NCI-H1105 treated with DMSO at 0.1 percent for 48 hours (cell line): Measurements from ENCODE around the gene NATD1.

ENCODE experiments used
- DNase-seq: peaks from one replicate; lab custom pipeline; 2025; lab: John Stamatoyannopoulos, UW

NATD1 gene

DNA sequence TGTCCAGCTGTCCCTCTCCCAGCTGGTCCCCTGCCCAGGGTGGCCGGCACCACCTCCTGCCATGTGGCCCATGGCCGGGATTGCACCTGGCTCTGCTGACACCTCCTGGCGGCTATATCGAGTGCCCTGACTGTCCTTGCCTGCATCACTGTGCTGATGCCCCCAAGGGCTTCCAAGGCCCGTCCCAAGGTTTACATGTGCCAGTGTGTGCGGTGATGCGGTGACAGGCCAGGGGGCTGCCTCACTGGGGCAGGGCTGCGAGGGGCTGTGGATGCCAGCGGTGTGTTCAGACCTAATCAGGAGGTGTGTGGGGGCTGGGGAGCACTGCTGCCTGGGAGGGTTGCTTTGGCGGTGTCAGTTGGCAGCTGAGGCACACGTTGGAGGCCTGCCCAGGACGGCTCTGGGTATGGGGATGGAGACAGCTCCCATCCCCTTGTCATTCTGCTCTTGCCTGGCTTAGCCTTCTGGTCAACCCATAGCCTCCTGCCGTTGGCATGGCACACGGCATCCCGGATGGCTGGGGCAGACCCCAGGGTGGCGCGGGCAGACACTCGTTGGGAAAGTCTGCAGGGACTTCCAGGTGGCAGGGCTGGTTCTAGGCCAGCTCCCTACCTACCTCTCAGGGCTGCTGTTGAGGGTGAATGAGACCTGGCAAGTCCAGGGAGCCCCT is 36.8 kb upstream of the NATD1 start:
- DNase-seq: no peak

DNA sequence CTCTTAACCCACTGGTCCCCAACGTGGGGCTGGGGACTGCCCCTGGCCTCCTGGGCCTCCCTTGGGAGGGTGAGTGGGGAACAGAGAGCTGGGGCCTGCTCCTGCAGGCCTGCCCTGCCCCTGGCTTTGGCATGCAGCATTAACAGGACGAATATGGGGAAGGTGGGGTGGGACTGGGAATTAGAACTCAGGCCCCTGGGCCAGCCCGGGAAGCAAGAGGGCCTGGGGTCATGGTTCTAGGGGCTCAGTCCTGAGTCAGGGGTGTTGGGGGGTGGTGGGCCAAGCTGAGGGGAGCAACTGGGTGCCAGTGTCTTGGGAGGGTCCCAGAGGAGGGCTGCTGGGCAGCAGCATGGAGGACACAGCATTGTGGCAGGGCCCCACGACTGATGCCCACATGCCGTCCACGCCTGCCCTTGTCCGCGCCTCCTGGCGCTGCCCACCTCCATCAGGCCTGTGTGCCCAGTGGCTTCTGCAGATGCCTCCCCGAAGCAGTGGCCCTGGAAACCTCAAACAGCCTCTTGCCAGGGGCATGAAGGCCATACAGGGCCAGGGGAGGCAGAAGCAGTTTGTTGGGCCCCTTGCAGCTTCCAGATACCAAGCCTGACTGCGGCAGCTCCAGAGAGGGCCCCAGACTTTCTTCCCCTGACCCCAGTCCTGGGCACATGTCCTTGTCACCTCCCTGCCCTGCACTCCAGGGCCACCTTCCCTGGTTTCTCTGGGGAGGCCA is 36.1 kb upstream of the NATD1 start:
- no peak for DNase-seq

DNA sequence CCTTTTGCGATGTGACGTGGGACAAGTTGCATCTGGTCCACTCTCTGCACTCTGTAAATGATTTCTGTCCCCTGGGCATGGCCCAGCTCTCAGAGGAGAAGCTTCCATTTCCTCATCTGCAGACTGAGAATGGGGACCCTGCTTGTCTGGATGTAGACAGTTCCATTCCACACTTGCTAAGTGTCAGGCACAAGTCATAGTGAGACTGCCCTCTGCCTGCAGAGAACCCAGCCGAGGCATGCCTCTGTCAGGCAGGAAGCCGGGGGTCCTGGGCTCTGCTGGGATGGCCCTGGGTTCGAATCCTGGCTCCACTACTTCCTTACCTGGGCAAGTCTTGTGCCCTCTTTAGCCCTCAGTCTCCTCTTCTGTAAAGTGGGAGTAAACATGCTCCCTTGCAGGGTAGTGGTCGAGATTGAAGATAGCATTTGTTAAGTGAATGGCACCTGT is 35.4 kb upstream of the NATD1 start:
- DNase-seq: no peak

DNA sequence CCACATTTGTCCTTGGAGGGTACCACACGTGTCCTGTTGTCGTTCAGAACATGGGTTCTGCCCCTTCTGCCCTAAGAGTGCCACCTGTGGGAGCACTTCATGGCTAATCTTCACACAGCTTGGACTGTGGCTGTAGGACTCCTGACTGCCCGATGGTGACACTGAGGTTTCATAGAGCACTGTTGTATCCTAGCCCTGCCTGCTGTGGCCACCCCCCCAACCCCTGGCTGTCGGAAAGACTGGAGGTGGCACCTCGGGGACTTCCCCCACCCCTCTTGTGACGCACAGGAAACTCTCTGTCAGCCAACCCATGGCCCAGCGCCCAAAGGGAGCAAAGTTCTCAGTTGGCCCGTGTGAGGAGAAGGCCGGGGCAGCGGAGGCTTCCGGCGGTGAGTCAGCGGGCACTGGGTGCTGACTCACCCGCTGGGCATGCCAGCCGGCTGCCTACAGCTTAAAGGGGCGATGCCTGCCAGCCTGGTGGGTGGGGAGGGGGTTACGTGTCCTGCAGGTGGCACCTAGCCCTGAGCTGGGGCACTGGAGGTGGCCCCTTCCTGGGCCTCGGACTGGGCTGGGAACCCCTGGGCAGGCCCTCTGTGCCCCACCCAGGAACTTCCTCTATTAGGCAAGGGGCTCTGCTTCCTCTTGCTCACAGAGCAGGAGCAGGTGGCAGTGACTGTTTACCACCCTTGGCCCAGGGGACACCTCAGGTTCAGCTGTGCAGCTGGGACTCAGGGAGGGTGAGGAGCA is 34.7 kb upstream of the NATD1 start:
- DNase-seq: no peak

DNA sequence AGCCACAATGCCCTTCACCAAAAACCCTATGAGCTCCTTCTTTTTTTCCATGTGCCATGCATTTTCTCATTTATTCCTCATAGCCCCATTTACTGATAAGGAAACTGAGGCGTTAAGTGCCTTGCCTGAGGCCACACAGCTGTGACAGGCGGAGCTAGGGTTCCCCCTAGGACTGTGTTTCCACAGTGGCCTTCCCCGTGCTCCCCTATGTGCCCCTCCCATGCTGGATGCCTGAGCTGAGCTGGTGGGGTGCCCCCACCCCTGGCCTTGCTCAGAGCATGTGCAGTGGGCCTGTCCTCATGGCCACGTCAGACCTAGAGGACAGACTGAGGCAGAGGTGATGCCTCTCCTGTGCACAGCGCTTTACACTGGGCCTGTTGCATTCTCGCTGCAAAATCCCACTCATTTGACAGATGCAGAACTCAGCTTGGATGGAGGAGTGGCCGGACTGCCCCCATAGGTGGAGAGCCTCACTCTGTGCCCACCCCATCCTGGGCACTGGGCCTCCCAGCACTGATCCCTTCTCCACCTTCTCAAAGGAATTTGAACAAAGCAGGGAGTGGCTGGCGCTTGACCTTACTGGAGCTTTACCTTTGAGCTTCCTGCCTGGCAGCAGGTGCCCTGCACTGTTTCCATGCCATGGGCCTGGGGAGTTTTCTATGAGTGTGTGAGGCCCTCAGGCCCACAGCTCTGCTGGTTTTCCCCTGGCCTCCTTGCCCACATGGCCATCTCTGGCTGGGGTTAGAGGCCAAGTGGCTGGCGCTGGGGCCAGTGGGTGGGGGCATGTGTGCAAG is 33.9 kb upstream of the NATD1 start:
- DNase-seq: no peak

DNA sequence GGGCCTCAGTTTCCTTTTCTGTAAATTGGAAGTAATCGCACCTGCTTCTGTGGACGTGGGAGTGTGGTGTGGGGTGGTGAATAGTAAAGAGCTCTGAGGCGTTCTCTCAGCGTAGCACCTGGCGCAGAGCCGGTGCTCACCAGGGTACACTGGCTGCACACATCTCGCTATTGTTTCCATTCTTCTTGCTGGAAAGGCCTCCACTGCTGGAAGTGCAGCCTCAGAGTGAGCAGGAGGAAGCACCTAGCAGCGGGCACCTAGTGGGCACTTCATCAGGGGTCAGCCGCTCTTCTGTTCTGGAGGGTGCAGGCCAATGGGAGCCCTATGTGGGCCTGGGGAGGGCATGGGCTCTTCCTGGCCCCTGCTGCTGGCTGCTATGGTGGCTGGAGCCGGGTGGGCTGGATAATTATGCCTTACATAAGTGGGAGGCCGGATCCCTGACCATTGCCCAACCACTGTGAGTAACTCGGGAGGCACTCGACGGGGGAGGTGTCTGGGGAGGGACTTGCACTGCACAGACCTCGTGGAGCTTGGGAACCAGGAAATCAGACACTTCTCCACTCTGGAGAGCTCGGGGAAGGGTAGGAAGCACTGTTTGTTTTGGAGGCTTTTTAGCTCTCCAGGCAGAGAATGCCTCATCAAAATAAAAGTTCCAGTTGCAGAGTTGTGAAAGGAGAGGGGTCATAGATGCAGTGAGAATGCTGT is 33.0 kb upstream of the NATD1 start:
- peak; percentile 78 for DNase-seq

DNA sequence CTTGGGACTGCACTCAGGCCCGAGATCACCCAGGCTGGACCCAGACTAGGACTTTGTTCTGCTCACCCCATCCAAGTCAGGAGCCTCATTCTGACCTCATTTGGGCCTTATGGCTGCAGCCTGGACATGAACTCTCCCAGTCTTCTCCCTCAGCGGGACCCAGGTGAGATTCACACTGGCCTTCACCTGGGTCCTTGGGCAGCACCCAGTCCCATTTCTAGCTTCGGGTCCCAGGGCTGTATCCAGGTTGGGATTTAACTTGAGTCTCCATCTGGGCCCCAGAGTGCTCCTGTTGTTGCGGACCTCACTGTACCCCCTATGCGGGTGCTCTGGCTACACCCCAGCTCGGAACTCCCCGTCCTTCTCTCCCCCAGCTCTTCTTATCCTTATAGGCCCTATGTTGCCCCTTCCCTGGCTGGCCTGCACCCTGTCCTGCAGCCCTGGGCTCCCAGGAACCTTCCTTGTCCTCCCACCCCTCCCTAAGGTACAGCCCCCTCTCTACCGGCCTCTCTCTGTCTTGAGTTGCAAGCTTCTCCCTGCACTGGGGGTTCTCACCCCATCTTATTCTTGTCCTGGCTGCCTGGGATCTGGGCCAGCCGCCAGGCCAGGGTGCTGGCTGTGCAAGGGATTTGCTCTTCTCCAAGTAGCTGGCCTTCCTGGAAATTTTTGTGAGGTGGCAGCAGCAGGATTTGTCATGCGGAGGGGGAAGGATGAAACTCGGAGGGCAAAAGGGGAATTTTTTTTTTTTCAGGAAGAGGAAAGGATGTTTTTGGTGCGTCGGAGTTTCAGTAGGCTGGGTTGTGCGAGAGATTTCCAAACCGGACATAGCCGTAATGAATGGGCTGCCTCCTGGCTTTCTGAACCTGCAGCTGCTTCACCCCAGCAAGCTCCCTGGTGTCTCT is 32.2 kb upstream of the NATD1 start:
- DNase-seq: peak; percentile 26

DNA sequence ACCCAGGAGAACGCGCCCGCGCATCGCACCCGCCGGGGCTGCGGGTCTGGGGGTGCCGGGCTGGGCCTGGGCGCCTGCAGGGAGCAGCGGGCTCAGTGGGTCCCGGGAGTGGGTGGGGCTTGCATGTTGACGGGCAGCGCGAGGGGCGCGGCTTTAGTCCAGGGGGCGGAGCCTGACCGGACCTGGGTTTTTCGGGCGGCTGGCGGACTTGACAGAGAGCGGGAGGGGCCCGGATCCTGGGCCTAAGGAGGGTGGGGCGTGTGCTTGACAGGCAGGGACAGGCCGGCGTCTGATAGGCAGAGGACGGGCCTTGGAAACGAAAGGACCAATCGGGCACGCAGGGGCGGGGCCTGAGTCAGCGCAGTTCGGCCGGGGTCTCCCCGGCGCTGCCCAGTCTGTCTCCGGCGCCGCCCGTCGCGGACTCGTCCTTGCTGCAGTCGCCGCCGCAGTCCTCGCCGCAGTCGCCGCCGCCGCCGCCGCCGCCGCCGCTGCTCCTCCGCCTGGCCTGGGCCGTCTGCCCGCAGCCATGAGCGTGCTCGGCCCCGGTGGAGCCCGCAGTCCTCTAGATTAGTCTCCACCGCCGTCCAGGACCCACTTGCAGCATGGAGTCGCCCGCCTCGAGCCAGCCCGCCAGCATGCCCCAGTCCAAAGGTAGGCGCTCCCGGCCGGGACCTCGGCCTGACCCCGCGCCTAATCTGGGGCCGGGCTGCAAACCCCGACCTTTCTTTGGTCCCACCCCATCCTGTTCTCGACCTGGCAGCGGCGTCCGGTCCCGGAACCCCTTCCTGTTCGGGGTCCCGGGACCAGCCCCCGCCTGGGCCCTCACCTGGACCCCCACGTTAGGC is 31.3 kb upstream of the NATD1 start, which contains the start of gene MAP2K3:
MAP2K3 (plus strand) TSS at position 393 of the 845 bp plus-strand sequence; CDS start at position 603, 210 bp downstream.
- peak; percentile 99 for DNase-seq

DNA sequence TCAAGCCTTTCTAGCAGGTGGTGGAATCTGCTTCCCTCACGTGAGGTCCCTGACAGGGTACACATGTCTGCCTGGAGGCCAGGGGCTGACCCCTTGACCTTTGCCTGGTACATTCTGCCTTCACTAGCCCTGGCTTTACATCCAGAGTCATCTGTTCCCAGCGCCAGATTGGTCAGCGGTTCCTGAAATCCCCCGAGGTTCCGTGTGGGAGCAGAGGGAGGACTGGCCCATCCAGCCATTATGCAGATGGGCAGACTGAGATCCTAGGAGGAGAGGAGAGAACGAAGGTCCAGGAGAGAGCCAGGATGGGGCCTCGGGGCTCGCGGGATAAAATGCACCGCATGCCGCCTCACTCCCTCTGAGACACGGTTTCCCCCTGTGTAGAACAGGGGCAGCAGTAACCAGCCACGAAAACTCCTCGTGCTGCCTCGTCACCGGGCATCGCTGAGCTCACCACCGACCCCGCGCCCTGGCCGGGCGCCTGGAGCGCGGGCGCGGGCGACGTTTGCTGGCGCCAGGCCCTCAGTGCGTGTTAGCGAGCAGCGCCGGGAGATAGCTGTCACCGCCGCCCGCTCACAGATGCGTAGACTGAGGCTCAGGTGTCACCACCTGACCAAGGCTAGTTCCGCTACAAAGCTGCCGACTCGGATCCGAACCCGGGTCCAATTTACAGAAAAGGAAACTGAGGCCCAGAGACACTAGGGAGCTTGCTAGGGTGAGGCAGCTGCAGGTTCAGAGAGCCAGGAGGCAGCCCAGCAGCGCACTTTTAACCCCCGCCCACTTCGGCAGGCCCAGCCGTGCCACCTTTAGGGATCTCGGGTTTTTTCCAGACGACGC is 30.5 kb upstream of the NATD1 start:
- peak; percentile 45 for DNase-seq

DNA sequence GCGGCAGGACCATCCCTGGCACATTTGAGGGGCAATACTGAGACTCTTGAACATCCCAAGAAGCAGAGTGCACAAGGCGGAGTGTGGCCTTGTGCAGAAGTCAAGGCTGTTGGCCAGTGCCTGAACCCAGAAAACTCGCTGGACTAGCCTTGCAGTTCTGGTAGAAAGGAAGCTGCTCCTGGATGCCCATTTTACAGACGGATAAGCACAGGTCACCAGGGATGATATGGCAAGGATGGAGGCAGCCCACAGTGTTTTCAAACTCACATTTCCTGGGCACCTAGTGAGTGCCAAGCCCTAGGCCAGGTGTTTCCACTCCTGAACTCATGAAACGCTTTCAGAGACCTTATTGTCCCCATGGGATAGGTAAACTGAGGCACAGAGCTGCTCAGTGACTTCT is 29.6 kb upstream of the NATD1 start:
- no peak for DNase-seq

DNA sequence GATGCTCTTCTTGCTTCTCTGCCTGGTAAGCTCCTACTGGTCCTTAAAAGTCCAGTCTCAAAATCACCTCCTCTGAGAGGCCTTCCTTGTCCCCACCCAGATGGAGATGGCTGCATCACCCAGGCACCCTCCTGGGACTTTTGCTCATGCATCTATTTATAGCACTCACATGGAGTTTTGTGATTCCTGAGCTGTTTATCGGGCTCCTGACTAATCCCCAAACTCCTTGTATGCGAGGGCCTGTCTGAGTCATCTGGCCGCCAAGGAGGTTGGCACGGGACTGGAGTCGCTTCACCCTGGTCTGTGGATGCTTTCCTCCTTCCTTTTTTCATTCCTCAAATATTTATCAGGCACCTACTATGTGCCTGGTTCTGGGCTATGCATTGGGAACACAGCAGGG is 29.0 kb upstream of the NATD1 start:
- no peak for DNase-seq

DNA sequence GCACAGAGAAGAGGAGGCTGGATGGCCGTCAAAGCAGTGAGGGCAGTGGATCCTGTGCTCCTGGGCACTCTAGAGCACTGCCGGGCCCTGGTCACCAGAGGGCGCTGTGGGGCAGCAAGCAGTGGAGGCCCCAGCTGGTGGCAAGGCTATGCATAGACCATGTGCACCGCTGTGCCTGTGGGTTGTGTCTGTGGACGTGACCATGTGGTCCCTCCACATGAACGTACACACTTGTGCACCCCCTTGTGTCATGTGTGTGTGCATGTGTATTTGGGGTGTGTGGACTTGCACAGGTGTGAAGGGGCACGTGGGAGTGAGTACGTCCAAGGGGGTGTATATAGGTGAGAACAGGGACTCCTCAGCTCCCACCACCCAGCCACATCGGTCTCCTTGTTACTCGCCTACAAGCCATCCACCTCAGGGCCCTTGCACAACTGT is 26.9 kb upstream of the NATD1 start:
- DNase-seq: peak; percentile 68

DNA sequence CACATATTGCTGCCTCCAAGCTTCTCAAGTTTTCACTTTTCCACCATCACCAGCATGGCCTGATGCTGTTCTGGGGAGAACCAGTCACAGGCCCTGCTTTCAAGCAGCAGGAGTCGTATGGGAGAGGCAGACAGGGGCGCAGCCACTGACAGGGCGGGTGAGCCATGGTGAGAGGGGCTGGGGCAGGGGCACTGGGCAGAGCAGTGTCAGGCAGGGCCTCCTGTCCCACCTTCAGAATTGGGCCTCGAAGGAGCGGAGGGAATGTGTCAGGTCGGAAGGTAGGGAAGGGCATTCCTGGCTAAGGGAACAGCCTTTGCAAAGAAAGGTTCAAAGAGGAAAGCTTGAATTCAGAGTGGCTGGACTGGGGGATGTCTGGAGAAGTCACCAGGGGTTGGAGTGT is 26.4 kb upstream of the NATD1 start:
- no peak for DNase-seq

DNA sequence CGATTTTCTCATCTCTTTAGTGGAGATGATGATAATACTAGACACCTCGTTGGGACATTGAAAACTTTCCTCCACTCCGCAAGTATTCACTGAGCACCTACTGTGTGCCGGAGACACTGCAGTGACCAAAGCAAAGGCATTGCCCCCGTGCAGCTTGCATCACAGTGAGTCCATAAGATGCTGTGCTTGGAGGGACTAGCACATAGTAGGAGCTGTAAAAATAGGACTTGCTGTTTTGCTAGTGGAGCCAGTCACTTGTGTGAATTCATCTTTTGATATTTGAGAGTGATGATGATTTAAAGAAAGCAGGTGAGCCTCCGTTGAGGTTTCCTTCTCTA is 26.0 kb upstream of the NATD1 start:
- DNase-seq: no peak

DNA sequence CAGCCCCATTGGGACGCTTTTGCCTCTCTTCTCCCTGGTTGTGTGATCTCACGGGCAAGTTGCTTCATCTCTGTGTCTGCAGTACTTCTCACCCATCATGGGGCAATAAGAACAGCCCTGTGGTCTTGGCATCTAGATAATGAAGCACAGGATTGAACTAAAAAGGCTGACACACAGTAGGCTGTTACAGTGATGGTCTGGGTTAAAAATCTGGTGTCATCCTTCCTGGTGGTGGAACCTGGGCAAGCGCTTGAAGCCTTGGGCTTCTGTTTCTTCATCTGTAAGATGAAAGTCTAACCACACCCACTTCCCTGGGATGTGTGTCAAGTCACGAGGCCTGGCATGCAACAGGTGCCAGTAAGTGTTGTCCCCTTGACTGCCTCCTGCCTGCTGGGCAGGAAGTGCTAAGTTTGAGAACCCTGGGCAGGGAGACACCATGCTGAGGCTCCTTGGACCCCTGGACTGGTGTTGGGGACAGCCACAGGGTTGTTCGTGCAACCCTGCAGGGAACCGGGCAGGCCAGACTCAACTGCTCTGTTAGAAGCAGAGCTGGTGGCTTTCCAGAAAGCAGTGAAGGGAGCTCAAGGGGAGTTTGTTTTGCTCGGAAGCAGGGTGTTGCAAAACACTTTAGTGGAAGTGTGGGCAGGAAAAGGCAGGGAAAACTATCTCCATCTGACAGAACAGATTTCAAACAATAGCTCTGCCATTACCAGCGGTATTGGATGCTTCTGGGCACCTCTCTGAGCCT is 25.4 kb upstream of the NATD1 start:
- DNase-seq: no peak

DNA sequence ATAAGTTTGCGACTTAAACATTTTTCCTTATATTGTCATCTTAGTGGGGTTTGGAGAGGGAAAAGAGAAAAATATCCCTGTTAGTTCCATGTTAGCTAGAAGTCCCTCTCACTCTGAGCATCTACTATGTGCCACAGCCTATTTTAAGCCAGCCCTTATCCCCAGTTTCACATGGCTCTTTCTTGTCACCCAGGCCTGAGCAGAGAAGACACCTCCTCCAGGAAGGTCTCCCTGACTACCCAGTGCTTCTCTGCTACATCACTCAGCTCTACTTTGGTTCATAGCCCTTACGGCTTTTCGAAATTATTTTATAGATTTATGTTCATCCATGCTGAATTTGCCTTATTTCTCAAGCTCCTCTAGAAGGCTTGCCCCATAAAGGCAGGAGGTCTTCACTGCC is 24.1 kb upstream of the NATD1 start:
- no peak for DNase-seq

DNA sequence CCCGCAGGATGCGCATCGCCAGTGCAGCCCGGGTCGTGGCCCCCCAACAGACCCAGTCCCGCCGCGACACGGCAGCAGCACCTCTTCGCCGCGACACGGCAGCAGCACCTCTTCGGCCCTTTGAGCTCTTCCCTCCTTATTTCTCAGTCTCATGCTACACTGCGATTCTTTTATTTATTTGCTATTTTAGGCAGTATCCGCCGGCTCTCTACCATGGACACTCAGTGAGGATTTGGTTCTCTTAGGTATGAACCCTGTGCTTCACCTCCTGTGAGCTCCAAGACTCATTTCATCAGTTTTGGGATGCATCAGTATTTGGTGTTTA is 23.0 kb upstream of the NATD1 start:
- no peak for DNase-seq
